ENCODE measurements around the gene ETV6.

DNA sequence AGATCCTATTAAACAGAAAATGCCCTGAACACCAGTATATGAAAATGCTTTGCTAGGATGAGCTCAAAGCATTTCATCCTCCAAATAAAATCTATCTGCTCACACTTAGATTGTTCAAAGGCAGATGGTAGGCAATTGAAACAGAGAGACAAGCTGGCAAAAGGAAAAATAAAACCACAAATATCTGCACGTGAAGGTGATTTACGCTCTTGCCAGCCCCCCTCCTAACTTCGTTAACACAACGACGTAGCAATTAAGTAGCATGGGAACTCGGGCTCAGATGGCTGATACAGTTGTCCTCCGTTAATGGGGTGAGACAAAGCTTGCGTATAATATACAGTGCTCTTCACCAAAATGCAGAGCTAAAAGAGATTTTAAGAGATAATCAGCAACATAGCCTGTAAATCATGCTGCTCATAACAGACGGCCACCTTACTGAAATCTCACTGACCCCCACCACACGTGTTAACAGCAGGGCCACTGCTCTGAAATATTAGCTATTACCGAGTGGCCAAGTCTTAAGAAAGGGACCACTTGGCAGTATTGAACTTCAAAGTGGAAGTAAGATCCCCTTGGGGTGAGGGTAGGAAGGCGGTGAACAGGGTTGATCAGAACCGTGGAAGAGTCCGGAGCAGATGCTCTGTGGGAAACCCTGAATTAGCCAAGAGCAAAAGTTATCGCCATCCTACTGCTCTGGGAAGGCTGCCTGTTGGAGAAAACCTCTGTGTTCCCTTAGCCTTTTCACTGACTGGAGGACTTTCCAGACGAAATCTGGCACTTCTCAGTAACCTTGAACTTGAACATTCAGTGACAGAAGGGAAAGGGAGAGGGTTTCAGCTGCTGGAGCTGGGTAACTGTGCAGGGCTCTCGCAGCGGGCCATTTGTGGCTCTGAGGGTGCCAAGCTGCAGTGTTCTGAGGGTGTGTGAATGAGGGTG lies 23.1 kb downstream of the ETV6 start:
- TF ChIP-seq CTCF (IDR thresholded peaks at IDR 0.05): no peak
- no peak for TF ChIP-seq POLR2A (IDR thresholded peaks at IDR 0.05)

All from right lobe of liver (tissue), 4 donors.